HepG2 (cell line): ENCODE measurements around the gene LENG1. TPM values are rescaled to one million over a fixed set of nuclear protein-coding genes. Genes with fewer than 3 reads are reported as not detected.

Experiments
- CAMTA2 ChIP-seq: sonication (generic); formaldehyde crosslinking; IDR thresholded peaks from 2 replicates; pipeline ENCODE4 v1.4.0; 2020; ENCODE audit warnings: mild to moderate bottlenecking, missing genetic modification reagents, borderline replicate concordance
- CEBPB ChIP-seq: IDR thresholded peaks from 2 replicates; pipeline ENCODE4 v1.6.1; 2011; ENCODE audit warnings: low read depth, low read length, improper control_type of control experiment, borderline replicate concordance
- CHD2 ChIP-seq: IDR thresholded peaks from 2 replicates; pipeline ENCODE4 v1.6.1; 2011; ENCODE audit warnings: low read depth, low read length, improper control_type of control experiment
- HINFP ChIP-seq: sonication (generic); formaldehyde crosslinking; IDR thresholded peaks from 2 replicates; pipeline ENCODE4 v1.4.0; 2020; ENCODE audit warnings: low read depth, mild to moderate bottlenecking, missing genetic modification reagents
- IRX3 ChIP-seq: sonication (generic); formaldehyde crosslinking; IDR thresholded peaks from 2 replicates; pipeline ENCODE4 v1.8.1; 2023; ENCODE audit warnings: mild to moderate bottlenecking, low read depth, missing genetic modification reagents, borderline replicate concordance
- KLF11 ChIP-seq: IDR thresholded peaks from 2 replicates; pipeline ENCODE4 v1.6.1; 2016; ENCODE audit warnings: missing compliant biosample characterization
- SMYD3 ChIP-seq: sonication (generic); formaldehyde crosslinking; IDR thresholded peaks from 2 replicates; pipeline ENCODE4 v1.8.1; 2023; ENCODE audit warnings: mild to moderate bottlenecking, missing genetic modification reagents
- TBX3 ChIP-seq: fragments of 450-650 bp; IDR thresholded peaks from 2 replicates; pipeline ENCODE4 v1.6.1; 2017; ENCODE audit warnings: antibody characterized with exemption, mild to moderate bottlenecking, inconsistent platforms, borderline replicate concordance
- TOPORS ChIP-seq: sonication (generic); formaldehyde crosslinking; IDR thresholded peaks from 2 replicates; pipeline ENCODE4 v1.8.0; 2023; ENCODE audit warnings: mild to moderate bottlenecking, missing genetic modification reagents
- ZBTB38 ChIP-seq: sonication (generic); formaldehyde crosslinking; IDR thresholded peaks from 2 replicates; pipeline ENCODE4 v1.5.1; 2020; ENCODE audit warnings: mild to moderate bottlenecking, missing genetic modification reagents
- ZFAT ChIP-seq: sonication (generic); formaldehyde crosslinking; conservative IDR thresholded peaks from 2 replicates; pipeline ENCODE4 v1.8.1; 2023; ENCODE audit warnings: missing genetic modification reagents, inconsistent platforms
- ZFX ChIP-seq: sonication (generic); formaldehyde crosslinking; IDR thresholded peaks from 2 replicates; pipeline ENCODE4 v1.4.0; 2020; ENCODE audit warnings: mild to moderate bottlenecking, low read depth, missing genetic modification reagents, moderate library complexity
- ZGPAT ChIP-seq: IDR thresholded peaks from 2 replicates; pipeline ENCODE4 v1.6.1; 2016; ENCODE audit warnings: mild to moderate bottlenecking
- ZNF230 ChIP-seq: sonication (generic); formaldehyde crosslinking; IDR thresholded peaks from 2 replicates; pipeline ENCODE4 v1.4.0; 2020; ENCODE audit warnings: mild to moderate bottlenecking, missing genetic modification reagents
- ZNF333 ChIP-seq: sonication (generic); formaldehyde crosslinking; IDR thresholded peaks from 2 replicates; pipeline ENCODE4 v1.4.0; 2020; ENCODE audit warnings: mild to moderate bottlenecking, missing genetic modification reagents, borderline replicate concordance
- ZNF564 ChIP-seq: sonication (generic); formaldehyde crosslinking; IDR thresholded peaks from 2 replicates; pipeline ENCODE4 v1.8.1; 2023; ENCODE audit warnings: mild to moderate bottlenecking, missing genetic modification reagents
- polyA plus RNA-seq, 8 experiments: library from polyadenylated mRNA; depleted of rRNA in 3 of 8; stranded (reverse) in 7 of 8; unstranded in 1 of 8; fragments of >200 nt; fragmentation: Illumina TruSeq in 4 of 8; extraction: Trizol in 4 of 8; gene quantifications; 2 replicates each; pipeline versions ENCODE4 v1.2.1 to v1.2.3, GENCODE V29; 2011 to 2016; ENCODE audit warnings: low read depth in 4 of 8, missing spikeins in 1 of 8, mixed read lengths in 1 of 8; ENCODE audit not compliant: insufficient read depth in 1 of 8
- total RNA-seq, 5 experiments: library from RNA; depleted of rRNA; stranded (reverse); fragments of >200 nt; fragmentation: Illumina TruSeq; extraction: Trizol; gene quantifications; 2 replicates each; pipeline ENCODE4 v1.2.3, GENCODE V29; 2016; ENCODE audit warnings: low read depth in 1 of 5
- TF ChIP-seq, protein P1 (sequence below): sonication (generic); formaldehyde crosslinking; IDR thresholded peaks from 2 replicates; pipeline ENCODE4 v1.4.0; 2020; ENCODE audit warnings: mild to moderate bottlenecking, missing genetic modification reagents
- TF ChIP-seq, protein P2 (sequence below), 2 experiments: sonication (generic) in 1 of 2; formaldehyde crosslinking in 1 of 2; IDR thresholded peaks; 2 replicates each; pipeline versions ENCODE4 v1.6.1 to v1.9.0; 2014 to 2022; ENCODE audit warnings: antibody characterized with exemption in 1 of 2, borderline replicate concordance in 1 of 2, inconsistent platforms in 1 of 2, low read depth in 1 of 2, missing genetic modification reagents in 1 of 2

Gene LENG1
- total and polyA plus RNA-seq, 2 of the 13 experiments (the other 11 are each of a cell fraction or from before 2014, with no cell fraction given): 1.8 to 3.8 TPM

DNA sequence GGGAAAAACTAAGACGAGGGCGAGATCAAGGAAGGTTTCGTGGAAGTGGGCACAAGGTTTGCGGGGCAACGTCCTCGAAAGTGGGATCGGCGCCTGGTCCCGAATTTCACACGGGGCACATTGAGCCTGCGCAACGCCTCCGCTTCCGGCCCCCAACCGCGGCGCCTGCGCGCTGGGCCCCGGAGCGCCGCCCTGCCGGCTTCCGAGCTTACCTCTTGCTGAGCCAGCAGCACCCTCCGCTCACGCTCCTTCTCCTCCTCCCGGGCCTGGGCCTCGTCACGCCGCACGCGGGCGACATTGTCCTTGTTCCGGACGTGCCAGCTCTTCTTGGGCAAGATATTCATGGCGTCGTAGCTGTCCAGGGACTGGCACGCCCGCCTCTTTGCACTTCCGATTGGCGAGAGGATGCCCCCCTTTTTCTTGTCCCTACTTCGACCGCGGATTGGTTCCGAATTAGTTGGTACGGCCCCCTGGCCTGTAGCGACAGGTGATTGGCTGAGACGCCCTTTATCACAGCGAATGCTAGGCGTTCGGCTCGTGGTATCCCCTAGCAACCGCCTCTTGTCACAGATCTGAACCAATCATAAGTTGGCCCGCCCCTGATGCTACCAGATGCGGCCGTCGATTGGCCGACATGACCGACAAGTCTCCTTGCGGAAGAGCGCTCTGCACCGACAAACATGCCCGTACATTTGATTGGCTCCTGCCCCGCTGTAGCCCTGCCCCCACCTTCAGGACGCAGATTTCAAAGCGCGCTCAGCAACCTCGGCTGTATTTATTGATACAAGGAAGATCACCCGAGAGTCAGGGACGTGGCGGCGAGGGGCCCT is at the start of gene LENG1 (continued):
- TF ChIP-seq ZGPAT (CRISPR knock-in tag): peak; percentile 62; the same call in 1 of the 2 replicates
- peak; percentile 57; the same call in 1 of the 2 replicates for TF ChIP-seq TBX3
- TF ChIP-seq, protein P1, sequence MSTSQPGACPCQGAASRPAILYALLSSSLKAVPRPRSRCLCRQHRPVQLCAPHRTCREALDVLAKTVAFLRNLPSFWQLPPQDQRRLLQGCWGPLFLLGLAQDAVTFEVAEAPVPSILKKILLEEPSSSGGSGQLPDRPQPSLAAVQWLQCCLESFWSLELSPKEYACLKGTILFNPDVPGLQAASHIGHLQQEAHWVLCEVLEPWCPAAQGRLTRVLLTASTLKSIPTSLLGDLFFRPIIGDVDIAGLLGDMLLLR (CRISPR knock-in tag): peak; percentile 68
- peak; percentile 68; the same call in 1 of the 2 replicates for TF ChIP-seq CHD2
- TF ChIP-seq IRX3: peak; percentile 73; the same call in 1 of the 2 replicates
- TF ChIP-seq ZFX (CRISPR knock-in tag): peak; percentile 55; the same call in 1 of the 2 replicates
- peak; percentile 20; the same call in 1 of the 2 replicates for TF ChIP-seq ZNF333
- TF ChIP-seq, protein P2, sequence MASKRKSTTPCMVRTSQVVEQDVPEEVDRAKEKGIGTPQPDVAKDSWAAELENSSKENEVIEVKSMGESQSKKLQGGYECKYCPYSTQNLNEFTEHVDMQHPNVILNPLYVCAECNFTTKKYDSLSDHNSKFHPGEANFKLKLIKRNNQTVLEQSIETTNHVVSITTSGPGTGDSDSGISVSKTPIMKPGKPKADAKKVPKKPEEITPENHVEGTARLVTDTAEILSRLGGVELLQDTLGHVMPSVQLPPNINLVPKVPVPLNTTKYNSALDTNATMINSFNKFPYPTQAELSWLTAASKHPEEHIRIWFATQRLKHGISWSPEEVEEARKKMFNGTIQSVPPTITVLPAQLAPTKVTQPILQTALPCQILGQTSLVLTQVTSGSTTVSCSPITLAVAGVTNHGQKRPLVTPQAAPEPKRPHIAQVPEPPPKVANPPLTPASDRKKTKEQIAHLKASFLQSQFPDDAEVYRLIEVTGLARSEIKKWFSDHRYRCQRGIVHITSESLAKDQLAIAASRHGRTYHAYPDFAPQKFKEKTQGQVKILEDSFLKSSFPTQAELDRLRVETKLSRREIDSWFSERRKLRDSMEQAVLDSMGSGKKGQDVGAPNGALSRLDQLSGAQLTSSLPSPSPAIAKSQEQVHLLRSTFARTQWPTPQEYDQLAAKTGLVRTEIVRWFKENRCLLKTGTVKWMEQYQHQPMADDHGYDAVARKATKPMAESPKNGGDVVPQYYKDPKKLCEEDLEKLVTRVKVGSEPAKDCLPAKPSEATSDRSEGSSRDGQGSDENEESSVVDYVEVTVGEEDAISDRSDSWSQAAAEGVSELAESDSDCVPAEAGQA (IDR thresholded peaks at IDR 0.05; ENCODE audit: low read depth): no peak
- TF ChIP-seq, protein P2 (CRISPR knock-in tag; IDR thresholded peaks at IDR 0.05; ENCODE audit: borderline replicate concordance): no peak
- peak; percentile 80 for TF ChIP-seq ZNF230
- peak; percentile 22; the same call in 1 of the 2 replicates for TF ChIP-seq CEBPB
- no peak for TF ChIP-seq ZNF564 (CRISPR knock-in tag)
- peak; percentile 83; the same call in 1 of the 2 replicates for TF ChIP-seq SMYD3 (CRISPR knock-in tag)
- TF ChIP-seq HINFP (CRISPR knock-in tag): peak; percentile 68; the same call in 1 of the 2 replicates
- TF ChIP-seq KLF11: no peak
- TF ChIP-seq CAMTA2 (CRISPR knock-in tag): peak; percentile 29; the same call in 1 of the 2 replicates
- no peak for TF ChIP-seq ZFAT (CRISPR knock-in tag)
- 0 out of 2 replicates have a peak, but pooled peaks have one; percentile 41 for TF ChIP-seq TOPORS (CRISPR knock-in tag)
- peak; percentile 35; the same call in 1 of the 2 replicates for TF ChIP-seq ZBTB38 (CRISPR knock-in tag)
- TF ChIP-seq, all 625 proteins: peak for 211
